Endothelial cell of hepatic sinusoid (primary cell): ENCODE data around the gene FGF12.

ENCODE experiments used
- in situ Hi-C: cut with HindIII; loops from 2 replicates; pipeline ENCODE4 v1.10.0; 2017; ENCODE audit warnings: low sequenced_read_pairs

The FGF12 gene

GRCh38 chr3:192220915-192221314, 506.4 kb downstream of the FGF12 start:
- in situ Hi-C loops = no loop called here

- in situ Hi-C loops = no loop called here
Measured at GRCh38 chr3:192219926-192220325, 507.4 kb downstream of the FGF12 start.

DNA sequence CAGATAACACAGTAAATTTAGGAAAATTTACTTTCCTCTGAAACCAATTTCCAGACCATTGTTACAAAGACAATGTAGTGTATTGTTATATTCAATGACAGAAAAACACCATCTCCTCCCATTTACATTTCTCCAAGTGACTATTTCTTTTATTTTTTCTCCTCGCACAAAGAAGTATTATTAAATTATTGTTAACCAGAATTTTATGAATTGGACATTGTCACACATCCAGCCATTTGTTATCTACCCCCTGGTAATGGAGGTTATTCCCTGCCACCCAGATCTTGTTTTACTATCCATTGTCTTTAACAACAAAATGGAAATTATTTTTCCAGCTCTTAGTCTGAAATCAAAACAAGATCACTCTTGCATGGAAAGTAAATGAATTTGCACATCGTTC, 511.3 kb downstream of the FGF12 start:
- in situ Hi-C loops = no loop called here

DNA sequence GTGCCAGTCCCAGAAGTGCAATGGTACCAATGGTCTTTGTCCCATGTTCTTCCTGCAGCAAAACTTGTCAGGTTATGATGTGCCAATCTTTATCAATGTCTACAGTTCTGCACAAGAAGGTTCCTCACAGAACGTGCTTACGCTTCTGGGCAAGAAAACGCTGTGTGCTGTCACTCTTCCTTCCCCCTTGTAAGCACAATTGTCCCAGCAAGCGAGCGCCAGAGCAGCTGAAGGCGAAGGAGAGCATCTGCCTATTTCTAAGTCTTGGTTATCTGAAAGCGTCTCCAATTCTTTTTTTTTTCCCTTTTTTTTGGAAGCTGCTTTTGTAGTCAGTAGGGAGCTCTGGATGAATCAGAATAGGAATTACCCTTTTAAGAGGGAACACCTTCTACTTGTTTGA, 514.4 kb downstream of the FGF12 start:
- in situ Hi-C loops = no loop called here

GRCh38 chr3:192212335-192212734, 515.0 kb downstream of the FGF12 start:
- in situ Hi-C loops = no loop called here

DNA sequence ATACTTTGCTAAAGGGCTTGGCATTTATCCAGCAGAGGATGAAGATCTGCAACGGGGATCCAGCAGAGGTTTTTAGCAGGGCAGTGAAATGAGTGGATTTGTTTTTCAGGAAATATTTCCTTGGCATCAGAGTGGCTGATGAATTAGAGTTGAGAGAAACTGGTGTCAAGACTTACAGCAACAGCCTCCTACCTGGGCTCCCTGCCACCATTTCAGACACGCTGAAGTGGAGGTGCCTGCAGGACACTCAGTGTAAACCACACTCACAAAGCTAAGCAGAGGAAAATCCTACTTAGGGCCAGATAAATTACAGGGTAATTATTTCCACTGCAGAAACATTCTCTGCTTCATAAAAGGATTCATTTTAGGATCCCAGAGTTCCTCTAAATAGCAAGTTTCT, 519.7 kb downstream of the FGF12 start:
- in situ Hi-C loops = no loop called here

DNA sequence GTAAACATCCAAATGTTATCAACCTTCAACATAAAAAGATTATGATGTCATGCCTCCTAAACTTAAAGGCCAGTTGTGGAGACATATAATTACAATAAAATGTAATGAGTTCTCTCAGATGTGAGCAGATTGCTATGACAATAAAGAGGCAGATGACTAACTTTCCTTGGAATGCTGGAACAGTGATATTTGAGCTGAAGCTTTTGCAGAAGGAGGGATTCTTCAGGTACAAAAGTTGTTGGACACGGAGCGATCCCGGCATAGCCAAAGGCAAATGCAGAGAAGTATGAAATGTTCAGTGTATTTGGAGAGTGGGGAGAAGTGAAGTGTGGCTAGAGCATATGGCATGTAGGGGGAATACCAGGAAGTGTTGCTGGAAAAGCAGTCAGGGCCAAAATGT, 520.1 kb downstream of the FGF12 start:
- in situ Hi-C loops = no loop called here

DNA sequence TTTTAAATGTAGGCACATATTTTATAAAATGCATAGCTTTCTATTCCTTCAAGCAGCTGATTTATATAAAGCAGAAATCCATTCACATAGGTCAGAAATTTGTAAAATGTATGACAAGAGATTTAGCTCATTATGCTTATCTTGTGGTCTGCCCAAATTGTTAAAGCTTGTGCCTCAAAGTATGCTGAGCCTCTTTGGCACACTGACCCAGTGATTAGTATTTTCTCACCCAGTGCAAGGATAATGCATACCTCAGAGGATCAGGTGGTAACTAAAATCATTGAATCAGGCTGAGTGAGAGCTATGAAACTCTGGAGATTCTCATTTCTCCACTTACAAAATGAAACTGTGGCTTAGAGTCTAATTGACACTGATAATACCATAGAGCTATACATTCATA, 533.3 kb downstream of the FGF12 start:
- in situ Hi-C loops = no loop called here

GRCh38 chr3:192188218-192188835, 539.0 kb downstream of the FGF12 start:
- in situ Hi-C loops = no loop called here

GRCh38 chr3:192187485-192188051, 539.8 kb downstream of the FGF12 start:
- in situ Hi-C loops = no loop called here

GRCh38 chr3:192186498-192186897, 540.8 kb downstream of the FGF12 start:
- in situ Hi-C loops = no loop called here

GRCh38 chr3:192186045-192186444, 541.3 kb downstream of the FGF12 start:
- in situ Hi-C loops = no loop called here

DNA sequence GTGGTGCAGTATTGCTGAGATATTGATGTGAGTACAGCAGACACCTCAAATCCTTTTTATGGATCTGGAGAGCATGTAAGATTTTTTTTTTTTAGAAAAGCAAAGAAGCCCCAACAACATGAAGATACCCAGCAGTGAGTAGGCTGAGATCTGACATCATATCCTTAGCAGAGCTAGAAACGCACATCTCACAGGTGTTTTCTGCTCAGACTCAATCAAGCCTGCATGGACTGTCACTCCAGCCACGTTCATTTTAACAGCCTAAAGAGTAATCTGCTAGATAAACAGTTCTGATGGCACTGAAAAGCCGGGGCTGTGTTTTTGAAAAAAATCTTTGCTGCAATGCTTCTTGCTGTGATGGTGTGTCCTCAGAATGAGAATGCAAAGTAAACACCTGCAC, 544.2 kb downstream of the FGF12 start:
- in situ Hi-C loops = no loop called here

- in situ Hi-C loops = no loop called here
Measured at GRCh38 chr3:192181151-192181550, 546.2 kb downstream of the FGF12 start.

DNA sequence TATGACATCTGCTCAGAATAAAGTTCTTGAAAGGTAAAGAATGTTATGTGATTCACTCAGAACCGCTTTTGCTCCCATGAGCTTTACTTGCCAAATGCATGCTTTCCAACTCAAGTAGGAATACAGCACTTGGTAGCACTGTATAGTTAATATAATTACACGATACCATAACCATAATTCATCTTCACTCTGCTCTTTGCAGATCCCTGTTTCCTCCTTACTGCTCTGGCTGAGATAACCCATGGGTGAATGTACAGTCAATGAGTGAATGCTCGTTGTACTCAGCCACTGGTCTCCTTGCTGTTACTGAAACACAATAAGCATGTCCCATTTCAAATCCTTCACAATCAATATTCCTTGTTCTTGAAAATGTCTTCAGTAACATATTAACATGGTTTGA, 550.0 kb downstream of the FGF12 start:
- in situ Hi-C loops = no loop called here

DNA sequence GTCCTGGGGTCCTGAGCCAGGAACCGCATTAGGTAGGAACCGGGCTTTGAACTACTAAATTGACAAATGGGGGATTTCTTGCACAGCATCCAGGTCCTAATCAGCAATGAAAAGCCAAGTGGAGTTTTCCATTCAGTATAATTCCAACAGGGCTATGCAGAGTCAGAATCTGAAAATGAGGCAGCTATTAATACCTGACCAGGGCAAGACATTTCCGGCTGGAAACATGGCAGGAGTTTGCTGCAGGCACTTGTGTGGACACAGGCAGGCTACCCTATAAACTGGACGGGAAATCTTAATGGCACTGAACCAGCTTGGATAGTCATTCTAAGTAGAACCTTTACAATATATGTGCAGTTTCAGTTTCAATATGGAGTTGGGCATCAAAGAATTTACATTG, 553.1 kb downstream of the FGF12 start:
- in situ Hi-C loops = no loop called here

GRCh38 chr3:192171213-192171612, 556.1 kb downstream of the FGF12 start:
- in situ Hi-C loops = no loop called here

GRCh38 chr3:192170659-192171058, 556.7 kb downstream of the FGF12 start:
- in situ Hi-C loops = no loop called here

GRCh38 chr3:192170031-192170430, 557.3 kb downstream of the FGF12 start:
- in situ Hi-C loops = no loop called here

DNA sequence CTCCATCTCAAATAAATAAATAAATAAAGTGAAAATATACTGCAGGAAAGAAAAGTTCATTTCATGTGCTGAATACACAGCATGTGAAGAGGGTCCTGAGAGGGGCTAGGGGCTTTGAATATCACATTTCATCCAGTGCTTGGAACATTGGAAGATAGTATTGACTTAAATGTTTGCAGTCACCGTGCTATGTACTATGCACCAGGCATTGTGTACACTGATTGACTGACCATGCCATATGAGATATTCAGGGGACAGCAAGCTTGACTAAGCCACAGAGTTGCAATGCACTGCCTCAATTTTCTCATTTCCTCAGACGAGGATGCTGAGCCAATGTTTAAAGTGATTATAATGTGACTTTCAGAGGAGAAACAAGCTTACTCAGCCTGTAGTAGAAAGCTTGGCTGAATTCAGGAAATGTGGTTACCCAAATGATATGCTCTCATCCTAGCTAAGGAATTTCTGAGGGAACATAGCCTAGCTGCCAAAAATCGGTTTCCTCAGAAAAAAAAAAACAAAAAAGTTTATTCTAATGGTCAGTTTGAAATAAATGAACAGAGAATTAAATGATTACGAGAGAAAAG, 557.9 kb downstream of the FGF12 start:
- in situ Hi-C loops = no loop called here

DNA sequence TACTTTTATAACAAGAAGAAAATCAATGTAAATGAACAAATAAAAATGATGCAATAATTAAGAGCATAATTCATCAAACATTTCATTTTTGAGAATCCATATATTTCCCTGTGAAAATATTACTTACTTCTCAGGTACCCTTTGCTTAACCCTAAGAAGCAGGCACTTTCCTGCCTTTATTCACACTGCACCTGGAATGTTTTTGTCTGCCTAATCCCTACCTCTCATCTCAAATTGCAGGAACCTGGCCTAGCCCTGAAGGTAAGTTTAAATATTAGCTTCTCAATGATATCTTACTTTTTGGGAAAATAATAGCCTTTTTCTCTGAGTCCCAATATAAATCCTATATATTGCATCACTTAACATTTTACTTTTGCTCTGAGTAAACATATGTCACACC, 559.1 kb downstream of the FGF12 start:
- in situ Hi-C loops = no loop called here

GRCh38 chr3:192165552-192165951, 561.8 kb downstream of the FGF12 start:
- in situ Hi-C loops = no loop called here

DNA sequence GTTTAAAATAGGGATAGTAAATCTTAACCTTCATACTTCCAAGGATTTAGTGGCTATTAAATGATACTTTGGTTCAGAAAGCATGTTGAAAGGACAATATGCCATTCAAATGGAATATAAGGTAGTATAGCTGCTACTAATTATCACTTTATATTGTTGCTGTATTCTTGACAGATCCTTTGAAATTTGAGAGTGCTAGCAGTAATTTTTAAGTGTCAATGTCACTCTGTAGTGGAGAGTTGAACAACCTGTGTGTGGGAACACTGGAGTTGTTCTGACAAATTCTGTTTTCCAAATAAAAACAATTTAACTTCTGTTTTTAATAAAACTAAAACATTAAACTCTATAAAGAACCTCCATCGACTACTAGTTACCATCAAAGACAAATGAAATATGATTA, 565.7 kb downstream of the FGF12 start:
- in situ Hi-C loops = no loop called here
